Measurements from ENCODE around the gene CCL11. TPM values are rescaled to one million over a fixed set of nuclear protein-coding genes. Genes with fewer than 3 reads are reported as not detected.

CCL11 gene
- total RNA-seq, 1 experiment from 2014 or later: not detected

- POLR2A ChIA-PET (ENCODE audit: unreplicated experiment): no interaction called here
- Histone ChIP-seq H3K36me3 (ENCODE audit: low read depth, low read length) (no peaks in the 10 kb centered on the region), H3K4me2 (ENCODE audit: low read length) (no peak within 1 kb of the TSS), H3K9me3 (ENCODE audit: low read length) (no peaks in the 10 kb centered on the region), H2AFZ (ENCODE audit: low read length) (no peak within 1 kb of the TSS), H3F3A (ENCODE audit: low read length, unreplicated experiment) (no peaks in the 10 kb centered on the region), H3K4me3 (ENCODE audit: low read length) (no peak within 1 kb of the TSS), H3K9me2 (replicated peaks; ENCODE audit: low read length) (no peaks in the 10 kb centered on the region), H3K4me1 (ENCODE audit: insufficient read depth, low read length) (no peaks in the 10 kb centered on the region), H3K27me3 (ENCODE audit: low read length) (no peaks in the 10 kb centered on the region), H3K9ac (ENCODE audit: low read length) (no peak within 1 kb of the TSS), H4K20me1 (ENCODE audit: low read length) (no peaks in the 10 kb centered on the region), H3K27ac (ENCODE audit: low read length) (no peak within 1 kb of the TSS), H3K79me2 (ENCODE audit: low read length) (no peaks in the 10 kb centered on the region)
- intact Hi-C loops (cut with micrococcal nuclease): no loop called here
- TF ChIP-seq EZH2phosphoT487 (IDR thresholded peaks at IDR 0.05; ENCODE audit: borderline replicate concordance, low read length) (no peak), EZH2 (IDR thresholded peaks at IDR 0.05; ENCODE audit: low read length, unreplicated experiment) (no peak), CTCF (conservative IDR thresholded peaks at IDR 0.05; ENCODE audit: low read depth, low read length) (no peak)
- BruUV-seq (replicated peaks): no TSS peak
- CTCF ChIA-PET: no interaction called here
- ATAC-seq (no peak), DNase-seq (no peak)
These were observed 30.7 kb upstream of the CCL11 start, which contains the start of gene CCL2 for GRCh38 chr17:34254651-34255380. Gene CCL2 (plus strand): TSS chr17:34255285. CDS start chr17:34255350, 65 bp downstream.

GRCh38 chr17:34255381-34255732 is 30.2 kb upstream of the CCL11 start:
- no peak overlapping the region for H3K4me3 ChIP-seq (ENCODE audit: low read length)
- CTCF ChIA-PET: no interaction called here
- no peaks in the 10 kb centered on the region for H3K9me3 ChIP-seq (ENCODE audit: low read length)
- no peak for ATAC-seq
- no peaks in the 10 kb centered on the region for H3K9me2 ChIP-seq (replicated peaks; ENCODE audit: low read length)
- no peaks in the 10 kb centered on the region for H3K79me2 ChIP-seq (ENCODE audit: low read length)
- H3F3A ChIP-seq (ENCODE audit: low read length, unreplicated experiment): no peaks in the 10 kb centered on the region
- H3K27me3 ChIP-seq (ENCODE audit: low read length): no peaks in the 10 kb centered on the region
- H3K27ac ChIP-seq (ENCODE audit: low read length): no peak overlapping the region
- H2AFZ ChIP-seq (ENCODE audit: low read length): no peak overlapping the region
- H3K4me1 ChIP-seq (ENCODE audit: insufficient read depth, low read length): no peaks in the 10 kb centered on the region
- no peaks in the 10 kb centered on the region for H3K36me3 ChIP-seq (ENCODE audit: low read depth, low read length)
- no peaks in the 10 kb centered on the region for H4K20me1 ChIP-seq (ENCODE audit: low read length)
- no peak for TF ChIP-seq EZH2 (IDR thresholded peaks at IDR 0.05; ENCODE audit: low read length, unreplicated experiment)
- no peak for TF ChIP-seq EZH2phosphoT487 (IDR thresholded peaks at IDR 0.05; ENCODE audit: borderline replicate concordance, low read length)
- TF ChIP-seq CTCF (conservative IDR thresholded peaks at IDR 0.05; ENCODE audit: low read depth, low read length): no peak
- intact Hi-C loops (cut with micrococcal nuclease): no loop called here
- BruUV-seq (replicated peaks): no TSS peak
- DNase-seq: no peak
- H3K4me2 ChIP-seq (ENCODE audit: low read length): no peak overlapping the region
- H3K9ac ChIP-seq (ENCODE audit: low read length): no peak overlapping the region
- POLR2A ChIA-PET (ENCODE audit: unreplicated experiment): no interaction called here

GRCh38 chr17:34255841-34256240 is 29.7 kb upstream of the CCL11 start:
- H3K4me3 ChIP-seq (ENCODE audit: low read length): no peak overlapping the region
- H3K9ac ChIP-seq (ENCODE audit: low read length): no peak overlapping the region
- H3K9me3 ChIP-seq (ENCODE audit: low read length): no peaks in the 10 kb centered on the region
- no peak for DNase-seq
- TF ChIP-seq EZH2phosphoT487 (IDR thresholded peaks at IDR 0.05; ENCODE audit: borderline replicate concordance, low read length) (no peak), CTCF (conservative IDR thresholded peaks at IDR 0.05; ENCODE audit: low read depth, low read length) (no peak), EZH2 (IDR thresholded peaks at IDR 0.05; ENCODE audit: low read length, unreplicated experiment) (no peak)
- no peak overlapping the region for H3K4me2 ChIP-seq (ENCODE audit: low read length)
- ChIA-PET POLR2A (ENCODE audit: unreplicated experiment) (no interaction called here), CTCF (no interaction called here)
- no peaks in the 10 kb centered on the region for H3K9me2 ChIP-seq (replicated peaks; ENCODE audit: low read length)
- intact Hi-C loops (cut with micrococcal nuclease): no loop called here
- no peaks in the 10 kb centered on the region for H3K79me2 ChIP-seq (ENCODE audit: low read length)
- no TSS peak for BruUV-seq (replicated peaks)
- H3K27me3 ChIP-seq (ENCODE audit: low read length): no peaks in the 10 kb centered on the region
- no peaks in the 10 kb centered on the region for H3K36me3 ChIP-seq (ENCODE audit: low read depth, low read length)
- H3F3A ChIP-seq (ENCODE audit: low read length, unreplicated experiment): no peaks in the 10 kb centered on the region
- no peak for ATAC-seq
- H3K27ac ChIP-seq (ENCODE audit: low read length): no peak overlapping the region
- no peaks in the 10 kb centered on the region for H4K20me1 ChIP-seq (ENCODE audit: low read length)
- no peaks in the 10 kb centered on the region for H3K4me1 ChIP-seq (ENCODE audit: insufficient read depth, low read length)
- H2AFZ ChIP-seq (ENCODE audit: low read length): no peak overlapping the region

Data from PC-3 (cell line).